ENCODE results near the gene OR11A1.
"Not testable (repeated sequence)": the region's sequence is repeated elsewhere in the genome, so short reads cannot be mapped to it uniquely, and the experiment has no call there.

OR11A1 gene

GRCh38 chr6:29477923-29478450, 21.1 kb upstream of the OR11A1 start:
- no peak for DNase-seq

GRCh38 chr6:29474996-29475395, 18.1 kb upstream of the OR11A1 start:
- DNase-seq: no peak

- no peak for DNase-seq
Measured at GRCh38 chr6:29466241-29466640, 9.4 kb upstream of the OR11A1 start.

GRCh38 chr6:29465801-29466200, 8.9 kb upstream of the OR11A1 start:
- DNase-seq: no peak

- no peak for DNase-seq
Measured at GRCh38 chr6:29465279-29465678, 8.4 kb upstream of the OR11A1 start.

- DNase-seq: no peak
Measured at GRCh38 chr6:29462022-29462421, 5.2 kb upstream of the OR11A1 start.

- DNase-seq: no peak
Measured at GRCh38 chr6:29461021-29461814, 4.3 kb upstream of the OR11A1 start.

GRCh38 chr6:29451471-29452193, 5.2 kb downstream of the OR11A1 start:
- no peak for DNase-seq

- DNase-seq: no peak
Measured at GRCh38 chr6:29447670-29448069, 9.2 kb downstream of the OR11A1 start.

GRCh38 chr6:29444031-29444430, 12.8 kb downstream of the OR11A1 start:
- DNase-seq: not testable (repeated sequence)

GRCh38 chr6:29442719-29443118, 14.2 kb downstream of the OR11A1 start:
- no peak for DNase-seq

GRCh38 chr6:29439006-29439405, 17.9 kb downstream of the OR11A1 start, which contains the start of gene OR10C1:
OR10C1 (plus strand) TSS chr6:29439306; CDS start chr6:29440016, 710 bp downstream.
- DNase-seq: no peak

- not testable (repeated sequence) for DNase-seq
Measured at GRCh38 chr6:29436730-29437129, 20.1 kb downstream of the OR11A1 start.

- no peak for DNase-seq
Measured at GRCh38 chr6:29426654-29427053, 30.2 kb downstream of the OR11A1 start.

GRCh38 chr6:29425075-29425474, 31.8 kb downstream of the OR11A1 start:
- DNase-seq: no peak

- DNase-seq: no peak
Measured at GRCh38 chr6:29424575-29424974, 32.3 kb downstream of the OR11A1 start.

GRCh38 chr6:29424168-29424567, 32.7 kb downstream of the OR11A1 start:
- no peak for DNase-seq

GRCh38 chr6:29419516-29419915, 37.4 kb downstream of the OR11A1 start:
- no peak for DNase-seq

GRCh38 chr6:29414588-29414987, 42.3 kb downstream of the OR11A1 start, which contains the start of gene OR12D1:
OR12D1 (plus strand) TSS chr6:29414928.
- DNase-seq: no peak

- no peak for DNase-seq
Measured at GRCh38 chr6:29403801-29404200, 53.1 kb downstream of the OR11A1 start.

GRCh38 chr6:29399525-29399924, 57.3 kb downstream of the OR11A1 start:
- no peak for DNase-seq

GRCh38 chr6:29395331-29395730, 61.5 kb downstream of the OR11A1 start, which contains the start of gene OR12D2:
OR12D2 (plus strand) TSS chr6:29395631; CDS start chr6:29396700, 1,069 bp downstream.
- DNase-seq: no peak

- DNase-seq: no peak
Measured at GRCh38 chr6:29388533-29388932, 68.3 kb downstream of the OR11A1 start.

GRCh38 chr6:29376003-29376402, 80.9 kb downstream of the OR11A1 start:
- no peak for DNase-seq

All from stimulated activated CD4-positive, alpha-beta T cell treated with anti-CD3 and anti-CD28 coated beads, Interleukin-2, amount 100 ng/mL, for 48 hours (primary cell).